CD14-positive monocyte (primary cell): ENCODE measurements around the gene PDCL3. TPM values are rescaled to one million over a fixed set of nuclear protein-coding genes. Genes with fewer than 3 reads are reported as not detected.

Source experiments
- DNase-seq, 3 donors: peaks; one replicate each; pipeline ENCODE4 v3.0.0-alpha.2; 2011 to 2022
- H2AFZ ChIP-seq: 2 replicates; pipeline ENCODE4 v1.6.0; 2012; ENCODE audit warnings: mild to moderate bottlenecking, low read depth, low read length, inconsistent platforms; ENCODE audit not compliant: insufficient read depth, poor library complexity, severe bottlenecking
- H3K27ac ChIP-seq, 2 donors: 1 replicate in 1 of 2; 2 replicates in 1 of 2; pipeline ENCODE4 v1.5.1; 2012 to 2013; ENCODE audit warnings: low read length in 2 of 2, control low read depth in 1 of 2, inconsistent platforms in 1 of 2, low read depth in 1 of 2, mild to moderate bottlenecking in 1 of 2
- H3K27me3 ChIP-seq, 2 donors: one replicate each; pipeline versions ENCODE4 v1.6.0 to v1.6.1; 2011 to 2013; ENCODE audit warnings: low read length in 2 of 2; ENCODE audit not compliant: control insufficient read depth in 2 of 2, insufficient read depth in 2 of 2
- H3K36me3 ChIP-seq, 2 donors: replicated peaks in 1 of 2; 1 replicate in 1 of 2; 2 replicates in 1 of 2; pipeline versions ENCODE4 v1.5.1 to v1.6.1; 2012 to 2013; ENCODE audit warnings: low read length in 2 of 2, control low read depth in 1 of 2, inconsistent platforms in 1 of 2, mild to moderate bottlenecking in 1 of 2; ENCODE audit not compliant: insufficient read depth in 2 of 2, control insufficient read depth in 1 of 2
- H3K4me1 ChIP-seq, 2 donors: 1 replicate in 1 of 2; 2 replicates in 1 of 2; pipeline versions ENCODE4 v1.5.1 to v1.6.1; 2012 to 2013; ENCODE audit warnings: low read length in 2 of 2, control low read depth in 1 of 2, inconsistent platforms in 1 of 2, mild to moderate bottlenecking in 1 of 2, moderate library complexity in 1 of 2; ENCODE audit not compliant: insufficient read depth in 2 of 2, control insufficient read depth in 1 of 2
- H3K4me2 ChIP-seq: replicated peaks from 2 replicates; pipeline ENCODE3; 2012; ENCODE audit warnings: low read length, moderate library complexity, mild to moderate bottlenecking; ENCODE audit not compliant: poor library complexity, severe bottlenecking; ENCODE audit errors: extremely low read depth
- H3K4me3 ChIP-seq, 3 experiments: fragments of 200-600 bp in 1 of 3; sonication (generic) in 1 of 3; replicated peaks in 1 of 3; 1 replicate in 2 of 3; 2 replicates in 1 of 3; pipeline ENCODE4 v1.5.1; 2011 to 2013; ENCODE audit warnings: low read length in 3 of 3, mild to moderate bottlenecking in 3 of 3, control low read depth in 2 of 3, low read depth in 2 of 3, inconsistent platforms in 1 of 3, moderate library complexity in 1 of 3
- H3K79me2 ChIP-seq: 2 replicates; pipeline ENCODE4 v1.6.0; 2012; ENCODE audit warnings: mild to moderate bottlenecking, control low read depth, inconsistent platforms, low read length, moderate library complexity; ENCODE audit not compliant: insufficient read depth
- H3K9ac ChIP-seq: 2 replicates; pipeline ENCODE4 v1.6.0; 2017; ENCODE audit warnings: low read length, mild to moderate bottlenecking; ENCODE audit not compliant: insufficient read depth, poor library complexity, severe bottlenecking
- H3K9me3 ChIP-seq, 2 donors: replicated peaks in 1 of 2; 1 replicate in 1 of 2; 2 replicates in 1 of 2; pipeline versions ENCODE4 v1.5.1 to v1.6.1; 2012 to 2013; ENCODE audit warnings: low read length in 2 of 2, control low read depth in 1 of 2; ENCODE audit not compliant: control insufficient read depth in 1 of 2, insufficient read depth in 1 of 2
- H4K20me1 ChIP-seq: 2 replicates; pipeline ENCODE4 v1.6.0; 2012; ENCODE audit warnings: mild to moderate bottlenecking, low read length, control low read depth, moderate library complexity; ENCODE audit not compliant: insufficient read depth
- H3K27ac Mint-ChIP-seq, 7 donors: one replicate each; pipeline ENCODE4 v1.8.0; 2020; ENCODE audit warnings: mild to moderate bottlenecking in 7 of 7, mixed read lengths in 7 of 7, moderate library complexity in 6 of 7, inconsistent platforms in 2 of 7
- H3K27me3 Mint-ChIP-seq, 3 donors: one replicate each; pipeline ENCODE4 v1.8.0; 2021 to 2022; ENCODE audit warnings: low read depth in 3 of 3, mild to moderate bottlenecking in 3 of 3, mixed read lengths in 3 of 3, moderate library complexity in 3 of 3, inconsistent platforms in 1 of 3
- H3K36me3 Mint-ChIP-seq, 2 donors: one replicate each; pipeline ENCODE4 v1.8.0; 2020; ENCODE audit warnings: mixed read lengths in 2 of 2, inconsistent platforms in 1 of 2, mild to moderate bottlenecking in 1 of 2
- H3K4me1 Mint-ChIP-seq: one replicate; pipeline ENCODE4 v1.8.0; 2020; ENCODE audit warnings: mild to moderate bottlenecking, mixed read lengths
- H3K4me3 Mint-ChIP-seq, 2 donors: one replicate each; pipeline ENCODE4 v1.8.0; 2020; ENCODE audit warnings: mild to moderate bottlenecking in 2 of 2, mixed read lengths in 2 of 2, moderate library complexity in 1 of 2
- H3K9me3 Mint-ChIP-seq, 7 donors: one replicate each; pipeline ENCODE4 v1.8.0; 2020 to 2022; ENCODE audit warnings: mixed read lengths in 7 of 7, mild to moderate bottlenecking in 6 of 7, moderate library complexity in 6 of 7, inconsistent platforms in 2 of 7
- CTCF ChIP-seq: fragments of 200-600 bp; IDR thresholded peaks from one replicate; pipeline ENCODE4 v1.8.0; 2022; ENCODE audit warnings: antibody characterized with exemption, mild to moderate bottlenecking
- WGBS: methylation state at CpG from one replicate; pipeline ENCODE4 v1.1.5; 2013; ENCODE audit warnings: missing lambda C conversion rate; ENCODE audit not compliant: insufficient coverage; 5-methylcytosine and 5-hydroxymethylcytosine counted together
- intact Hi-C, 2 donors: fragments of 100-400 bp; cut with micrococcal nuclease; formaldehyde crosslinking; loops; one replicate each; pipeline versions ENCODE4 v1.15.0 to v1.15.1; 2023
- polyA plus RNA-seq, 3 donors: library from polyadenylated mRNA; depleted of rRNA in 1 of 3; unstranded in 2 of 3; stranded (reverse) in 1 of 3; fragments of 300-500 nt in 2 of 3; fragments of >200 nt in 1 of 3; fragmentation: Illumina TruSeq in 2 of 3; gene quantifications; 1 replicate in 2 of 3; 2 replicates in 1 of 3; pipeline ENCODE4 v1.2.3, GENCODE V29; 2012 to 2021

Gene PDCL3
- polyA plus RNA-seq, 3 donors, result 15.9 to 28.4 (median 24.8) TPM

- Histone ChIP-seq H3K4me2 (peak overlapping the region; percentile 25), H3K27ac (no peak overlapping the region), H3K36me3 (no peaks in the 10 kb centered on the region), H3K79me2 (no peaks in the 10 kb centered on the region), H3K4me3 (peak overlapping the region in 1 of 3 experiments; percentile 4), H3K27me3 (no peaks in the 10 kb centered on the region), H3K9me3 (no peaks in the 10 kb centered on the region), H4K20me1 (no peaks in the 10 kb centered on the region), H2AFZ (peak overlapping the region; percentile 14), H3K4me1 (peaks cover 19 to 20% of the 10 kb centered on the region in 2 donors), H3K9ac (no peak overlapping the region)
- WGBS, result no CpG with 5 or more reads among the region's 10 CpGs
- H3K27me3 Mint-ChIP-seq, result peaks cover 0 to 4% (median 0%) of the 10 kb centered on the region in 3 donors
- no peak for TF ChIP-seq CTCF
- intact Hi-C loops, result no loop called here
- H3K27ac Mint-ChIP-seq, result peak overlapping the region in 2 of 7 donors; percentile 8 to 46
- DNase-seq, result peak; percentile 35 to 55 (median 47)
- H3K9me3 Mint-ChIP-seq, result peaks cover 0 to 1% (median 0%) of the 10 kb centered on the region in 7 donors
- H3K36me3 Mint-ChIP-seq, result no peaks in the 10 kb centered on the region
- H3K4me1 Mint-ChIP-seq, result peaks cover 20% of the 10 kb centered on the region
- no peak overlapping the region for H3K4me3 Mint-ChIP-seq
Observed at GRCh38 chr2:100554798-100555407, 7.9 kb upstream of the PDCL3 start.

GRCh38 chr2:100556746-100557145 is 6.0 kb upstream of the PDCL3 start:
- no peak overlapping the region for H2AFZ ChIP-seq
- intact Hi-C loops, result no loop called here
- no peak overlapping the region for H3K27ac Mint-ChIP-seq
- no peak for DNase-seq
- no peak overlapping the region for H3K4me2 ChIP-seq
- H3K79me2 ChIP-seq, result no peaks in the 10 kb centered on the region
- no peaks in the 10 kb centered on the region for H3K36me3 Mint-ChIP-seq
- no peak overlapping the region for H3K27ac ChIP-seq
- no peaks in the 10 kb centered on the region for H3K27me3 ChIP-seq
- H4K20me1 ChIP-seq, result no peaks in the 10 kb centered on the region
- H3K36me3 ChIP-seq, result no peaks in the 10 kb centered on the region
- peaks cover 21 to 25% of the 10 kb centered on the region in 2 donors for H3K4me1 ChIP-seq
- no peaks in the 10 kb centered on the region for H3K9me3 ChIP-seq
- no peak overlapping the region for H3K9ac ChIP-seq
- no CpG with 5 or more reads among the region's 4 CpGs for WGBS
- H3K4me3 ChIP-seq, result no peak overlapping the region
- no peak overlapping the region for H3K4me3 Mint-ChIP-seq
- peaks cover 0 to 2% (median 0%) of the 10 kb centered on the region in 3 donors for H3K27me3 Mint-ChIP-seq
- no peak for TF ChIP-seq CTCF
- peaks cover 27% of the 10 kb centered on the region for H3K4me1 Mint-ChIP-seq
- no peaks in the 10 kb centered on the region for H3K9me3 Mint-ChIP-seq
